GM12878 (cell line): Measurements from ENCODE around the gene C1R. TPM values are rescaled to one million over a fixed set of nuclear protein-coding genes. Genes with fewer than 3 reads are reported as not detected.

ENCODE experiments used
- ATAC-seq: fragments of 200-7000 bp; cut with Tn5 transposase; 3 replicates; pipeline ENCODE4 v1.9.1; 2020; ENCODE audit warnings: mild to moderate bottlenecking, moderate library complexity
- BruUV-seq: library from RNA; stranded (reverse); fragments of 400-500 nt; replicated peaks from 2 replicates; lab custom pipeline; 2021; lab: Mats Ljungman, UMichigan
- CTCF ChIA-PET: fragments of 300-600 bp; sonication (Branson Sonifier 250); formaldehyde crosslinking; extraction: SDS; loops from one replicate; lab custom pipeline; 2021; ENCODE audit warnings: inconsistent platforms; lab: Yijun Ruan, JAX
- POLR2A ChIA-PET: fragments of 350-600 bp; formaldehyde crosslinking; extraction: SDS; loops from one replicate; lab custom pipeline; 2021; ENCODE audit warnings: inconsistent platforms; lab: Charles Lee
- RAD21 ChIA-PET: fragments of 300-600 bp; sonication (Branson Sonifier 250); formaldehyde crosslinking; loops from one replicate; lab custom pipeline; 2023; ENCODE audit warnings: antibody characterized with exemption; ENCODE audit not compliant: unreplicated experiment; lab: Charles Lee
- SMC1A ChIA-PET: fragments of 300-600 bp; sonication (Branson Sonifier 250); formaldehyde crosslinking; loops from one replicate; lab custom pipeline; 2023; ENCODE audit not compliant: unreplicated experiment, uncharacterized antibody; lab: Charles Lee
- DNase-seq: peaks from one replicate; pipeline ENCODE4 v3.0.0-alpha.2; 2011; ENCODE audit warnings: low read depth, low spot score
- FAIRE-seq: peaks from 3 replicates; lab custom pipeline; 2011; peaks lifted over from hg19 to GRCh38; lab: Jason Lieb, UNC
- H2AFZ ChIP-seq: 2 replicates; pipeline ENCODE4 v1.6.0; 2011; ENCODE audit warnings: low read depth, low read length, control low read depth; ENCODE audit not compliant: control insufficient read depth
- H3K27ac ChIP-seq: 2 replicates; pipeline ENCODE4 v1.5.1; 2011; ENCODE audit warnings: control low read depth; ENCODE audit not compliant: control insufficient read depth, insufficient read depth
- H3K27me3 ChIP-seq, 2 experiments: replicated peaks in 1 of 2; 2 replicates each; pipeline versions ENCODE4 v1.6.0 to v1.6.1; 2011; ENCODE audit warnings: low read length in 1 of 2; ENCODE audit not compliant: control insufficient read depth in 2 of 2, insufficient read depth in 2 of 2
- H3K36me3 ChIP-seq, 2 experiments: 2 replicates each; pipeline ENCODE4 v1.5.1; 2011; ENCODE audit warnings: low read length in 1 of 2; ENCODE audit not compliant: control insufficient read depth in 2 of 2, insufficient read depth in 2 of 2
- H3K4me1 ChIP-seq: 2 replicates; pipeline ENCODE4 v1.6.1; 2011; ENCODE audit warnings: mild to moderate bottlenecking, low read length, moderate library complexity, mixed read lengths; ENCODE audit not compliant: control insufficient read depth, insufficient read depth
- H3K4me2 ChIP-seq: 2 replicates; pipeline ENCODE4 v1.6.0; 2011; ENCODE audit warnings: control low read depth; ENCODE audit not compliant: control insufficient read depth, insufficient read depth
- H3K4me3 ChIP-seq: fragments of 200-600 bp; sonication (generic); 2 replicates; pipeline ENCODE4 v1.5.1; 2016
- H3K79me2 ChIP-seq: 2 replicates; pipeline ENCODE4 v1.6.0; 2011; ENCODE audit warnings: low read length; ENCODE audit not compliant: control insufficient read depth, insufficient read depth
- H3K9ac ChIP-seq: 2 replicates; pipeline ENCODE4 v1.8.0; 2011; ENCODE audit warnings: low read length, control low read depth, mixed read lengths; ENCODE audit not compliant: control insufficient read depth, insufficient read depth
- H3K9me3 ChIP-seq: replicated peaks from 3 replicates; pipeline ENCODE4 v1.5.1; 2011; ENCODE audit warnings: mild to moderate bottlenecking, low read length; ENCODE audit not compliant: control insufficient read depth, insufficient read depth
- H4K20me1 ChIP-seq: 2 replicates; pipeline ENCODE4 v1.6.0; 2011; ENCODE audit not compliant: control insufficient read depth, insufficient read depth
- BCLAF1 ChIP-seq: fragments of 450-650 bp; IDR thresholded peaks from 2 replicates; pipeline ENCODE4 v1.6.1; 2017; ENCODE audit warnings: antibody characterized with exemption, mild to moderate bottlenecking, moderate library complexity
- ELK1 ChIP-seq: IDR thresholded peaks from 2 replicates; pipeline ENCODE4 v1.6.1; 2012; ENCODE audit warnings: low read depth, low read length, improper control_type of control experiment
- GATAD2B ChIP-seq: fragments of 450-650 bp; conservative IDR thresholded peaks from 2 replicates; pipeline ENCODE4 v1.6.1; 2017; ENCODE audit warnings: low read depth, mild to moderate bottlenecking, moderate library complexity
- IKZF1 ChIP-seq: fragments of 450-650 bp; conservative IDR thresholded peaks from 2 replicates; pipeline ENCODE4 v1.6.1; 2017; ENCODE audit warnings: antibody characterized with exemption, mild to moderate bottlenecking
- KAT2A ChIP-seq: conservative IDR thresholded peaks from 2 replicates; pipeline ENCODE4 v1.6.1; 2011; ENCODE audit warnings: low read depth, low read length; ENCODE audit not compliant: control insufficient read depth
- MEF2B ChIP-seq: fragments of 450-650 bp; IDR thresholded peaks from 2 replicates; pipeline ENCODE4 v1.6.1; 2018; ENCODE audit warnings: mild to moderate bottlenecking, moderate library complexity; ENCODE audit not compliant: partially characterized antibody, poor library complexity, severe bottlenecking
- POLR2AphosphoS2 ChIP-seq: IDR thresholded peaks from 2 replicates; pipeline ENCODE4 v1.6.1; 2011; ENCODE audit warnings: low read depth, mild to moderate bottlenecking, low read length, improper control_type of control experiment, moderate library complexity
- RELB ChIP-seq: fragments of 450-650 bp; IDR thresholded peaks from 2 replicates; pipeline ENCODE4 v1.6.1; 2017; ENCODE audit warnings: low read depth, mild to moderate bottlenecking, moderate library complexity
- WGBS: methylation state at CpG from one replicate; pipeline ENCODE4 v1.1.6; 2016; ENCODE audit warnings: low lambda C conversion rate; ENCODE audit not compliant: insufficient replicate concordance, insufficient coverage; ENCODE audit errors: missing lambda C conversion rate; 5-methylcytosine and 5-hydroxymethylcytosine counted together
- in situ Hi-C: fragments of 300-500 bp; cut with MboI; formaldehyde crosslinking; loops from 9 replicates; pipeline ENCODE4 v1.14.3; 2018; ENCODE audit warnings: mixed read lengths
- intact Hi-C: fragments of 100-400 bp; cut with micrococcal nuclease; formaldehyde crosslinking; loops from one replicate; pipeline ENCODE4 v1.14.2; 2022; ENCODE audit not compliant: unreplicated experiment
- polyA plus RNA-seq, 11 experiments: library from polyadenylated mRNA; depleted of rRNA in 4 of 11; unstranded in 6 of 11; stranded (reverse) in 5 of 11; fragments of >200 nt; fragmentation: Nextera tagmentation in 4 of 11; fragmentation: Illumina TruSeq in 1 of 11; extraction: Ambion mirVana in 4 of 11; extraction: Trizol in 1 of 11; gene quantifications; 1 replicate in 1 of 11; 2 replicates in 10 of 11; pipeline versions ENCODE4 v1.2.1 to v1.2.3, GENCODE V29; 2011 to 2016; ENCODE audit warnings: inconsistent platforms in 2 of 11, missing spikeins in 2 of 11, low read depth in 1 of 11
- total RNA-seq, 4 experiments: library from RNA; depleted of rRNA in 3 of 4; stranded (reverse); fragments of >200 nt in 3 of 4; fragmentation: Illumina TruSeq in 1 of 4; extraction: Trizol in 1 of 4; gene quantifications; 2 replicates each; pipeline versions ENCODE4 v1.2.1 to v1.2.3, GENCODE V29; 2013 to 2021
- TF ChIP-seq, protein P1 (sequence below): fragments of 450-650 bp; IDR thresholded peaks from 2 replicates; pipeline ENCODE4 v1.6.1; 2018; ENCODE audit warnings: mild to moderate bottlenecking, low read depth, moderate library complexity; ENCODE audit not compliant: partially characterized antibody
- TF ChIP-seq, protein P2 (sequence below): IDR thresholded peaks from 2 replicates; pipeline ENCODE4 v1.6.1; 2012; ENCODE audit warnings: low read length, inconsistent platforms

Gene C1R
- total and polyA plus RNA-seq, 10 of the 15 experiments (the other 5 are each of a cell fraction or from before 2014, with no cell fraction given): 0.31 to 1.9 (median 0.96) TPM; not detected in 1

DNA sequence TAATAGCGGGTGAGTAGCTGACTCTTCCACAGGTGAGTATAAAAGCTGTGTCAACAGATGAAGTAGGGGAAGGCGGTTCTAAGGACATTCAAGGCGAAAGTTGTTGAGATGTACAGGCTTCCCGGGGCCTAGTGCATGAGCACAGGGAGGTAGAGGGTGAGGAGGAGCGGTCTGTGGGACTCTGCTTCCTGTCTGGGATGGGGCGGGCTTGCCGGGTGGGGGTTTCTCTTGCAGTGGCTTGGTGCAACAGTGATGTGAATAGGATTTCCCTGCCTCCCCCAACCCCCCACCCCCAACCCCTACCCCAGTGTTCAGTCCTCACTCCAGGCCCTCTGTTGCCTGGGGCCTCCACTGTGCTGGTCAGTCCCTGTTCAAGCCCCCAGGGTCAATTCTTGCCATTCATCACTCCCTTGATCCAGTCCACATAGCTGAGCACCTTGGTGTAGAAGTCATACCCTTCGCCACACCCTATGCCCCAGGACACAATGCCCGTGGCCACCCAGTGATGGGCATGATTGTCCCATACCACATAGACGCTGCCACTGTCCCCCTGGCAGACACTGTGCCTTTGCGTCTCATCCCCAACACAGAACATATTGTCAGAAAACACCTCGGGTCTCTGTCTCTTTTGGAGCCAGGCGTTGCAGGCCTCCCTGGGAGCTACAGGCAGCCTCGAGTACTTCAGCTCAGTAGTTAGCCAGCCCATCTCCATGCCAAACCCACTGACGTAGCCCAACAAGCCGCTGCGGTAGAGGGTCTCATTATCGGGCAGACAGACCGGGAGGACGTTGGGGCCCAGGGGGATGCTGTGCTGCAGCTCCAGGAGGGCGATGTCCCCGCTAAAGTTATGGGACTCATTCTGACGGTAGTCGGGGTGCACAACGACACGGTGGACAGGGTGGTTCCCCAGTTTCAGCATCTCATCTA is 4.0 kb upstream of the C1R start:
- in situ Hi-C loops (no loop called here), intact Hi-C loops (no loop called here)
- RAD21 ChIA-PET: interaction anchor here (1.1 kb wide), 1 partner anchor 17 kb away, joined by 3 read pairs; no protein-coding TSS in a partner anchor
- H3K4me1 ChIP-seq: no peaks in the 10 kb centered on the region
- no TSS peak for BruUV-seq
- ATAC-seq (no peak), FAIRE-seq (no peak), DNase-seq (no peak)
- no peaks in the 10 kb centered on the region for H3K79me2 ChIP-seq
- whole genome bisulfite sequencing: 88% methylated on average over 24 of the region's 26 CpGs
- SMC1A ChIA-PET: interaction anchor here (1.3 to 2.1 kb wide), 2 partner anchors 12 to 16 kb away, joined by 4 to 12 read pairs; partner anchors contain the start of gene C1RL
- H4K20me1 ChIP-seq: no peaks in the 10 kb centered on the region
- POLR2A ChIA-PET: interaction anchor here (0.8 kb wide), 1 partner anchor 15 kb away, joined by 3 read pairs; no protein-coding TSS in a partner anchor
- H3K27ac ChIP-seq: no peak overlapping the region
- TF ChIP-seq MEF2B (no peak), ELK1 (no peak), KAT2A (no peak), POLR2AphosphoS2 (no peak), RELB (no peak), IKZF1 (no peak), BCLAF1 (no peak), GATAD2B (no peak)
- TF ChIP-seq, protein P1, sequence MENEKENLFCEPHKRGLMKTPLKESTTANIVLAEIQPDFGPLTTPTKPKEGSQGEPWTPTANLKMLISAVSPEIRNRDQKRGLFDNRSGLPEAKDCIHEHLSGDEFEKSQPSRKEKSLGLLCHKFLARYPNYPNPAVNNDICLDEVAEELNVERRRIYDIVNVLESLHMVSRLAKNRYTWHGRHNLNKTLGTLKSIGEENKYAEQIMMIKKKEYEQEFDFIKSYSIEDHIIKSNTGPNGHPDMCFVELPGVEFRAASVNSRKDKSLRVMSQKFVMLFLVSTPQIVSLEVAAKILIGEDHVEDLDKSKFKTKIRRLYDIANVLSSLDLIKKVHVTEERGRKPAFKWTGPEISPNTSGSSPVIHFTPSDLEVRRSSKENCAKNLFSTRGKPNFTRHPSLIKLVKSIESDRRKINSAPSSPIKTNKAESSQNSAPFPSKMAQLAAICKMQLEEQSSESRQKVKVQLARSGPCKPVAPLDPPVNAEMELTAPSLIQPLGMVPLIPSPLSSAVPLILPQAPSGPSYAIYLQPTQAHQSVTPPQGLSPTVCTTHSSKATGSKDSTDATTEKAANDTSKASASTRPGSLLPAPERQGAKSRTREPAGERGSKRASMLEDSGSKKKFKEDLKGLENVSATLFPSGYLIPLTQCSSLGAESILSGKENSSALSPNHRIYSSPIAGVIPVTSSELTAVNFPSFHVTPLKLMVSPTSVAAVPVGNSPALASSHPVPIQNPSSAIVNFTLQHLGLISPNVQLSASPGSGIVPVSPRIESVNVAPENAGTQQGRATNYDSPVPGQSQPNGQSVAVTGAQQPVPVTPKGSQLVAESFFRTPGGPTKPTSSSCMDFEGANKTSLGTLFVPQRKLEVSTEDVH: no peak
- TF ChIP-seq, protein P2, sequence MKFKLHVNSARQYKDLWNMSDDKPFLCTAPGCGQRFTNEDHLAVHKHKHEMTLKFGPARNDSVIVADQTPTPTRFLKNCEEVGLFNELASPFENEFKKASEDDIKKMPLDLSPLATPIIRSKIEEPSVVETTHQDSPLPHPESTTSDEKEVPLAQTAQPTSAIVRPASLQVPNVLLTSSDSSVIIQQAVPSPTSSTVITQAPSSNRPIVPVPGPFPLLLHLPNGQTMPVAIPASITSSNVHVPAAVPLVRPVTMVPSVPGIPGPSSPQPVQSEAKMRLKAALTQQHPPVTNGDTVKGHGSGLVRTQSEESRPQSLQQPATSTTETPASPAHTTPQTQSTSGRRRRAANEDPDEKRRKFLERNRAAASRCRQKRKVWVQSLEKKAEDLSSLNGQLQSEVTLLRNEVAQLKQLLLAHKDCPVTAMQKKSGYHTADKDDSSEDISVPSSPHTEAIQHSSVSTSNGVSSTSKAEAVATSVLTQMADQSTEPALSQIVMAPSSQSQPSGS: no peak
- CTCF ChIA-PET: interaction anchor here (1.0 to 3.5 kb wide), 6 partner anchors 11 to 223 kb away, joined by 4 to 26 read pairs (median 4); partner anchors contain the start of genes C1RL and SPSB2
- H3K9ac ChIP-seq: no peak overlapping the region
- no peaks in the 10 kb centered on the region for H3K9me3 ChIP-seq
- H3K4me2 ChIP-seq: no peak overlapping the region
- H3K4me3 ChIP-seq: no peak overlapping the region
- no peak overlapping the region for H2AFZ ChIP-seq
- no peaks in the 10 kb centered on the region for H3K36me3 ChIP-seq
- H3K27me3 ChIP-seq: no peaks in the 10 kb centered on the region
